ENCODE measurements around the gene TAC3.
A peak's percentile ranks its signal among the peaks of the same experiment; 100 is the strongest.

Gene TAC3

GRCh38 chr12:57003395-57003794, 12.9 kb downstream of the TAC3 start:
- ATAC-seq, result no peak
- no peak for TF ChIP-seq TOX (CRISPR knock-in tag; IDR thresholded peaks at IDR 0.05; ENCODE audit: borderline replicate concordance)
- TF ChIP-seq ZC3H10 (CRISPR knock-in tag; IDR thresholded peaks at IDR 0.05), result no peak
- no peak for TF ChIP-seq ESRRG (CRISPR knock-in tag; IDR thresholded peaks at IDR 0.05)
- TF ChIP-seq TSHZ2 (CRISPR knock-in tag; IDR thresholded peaks at IDR 0.05), result no peak
- TF ChIP-seq ZNF70 (CRISPR knock-in tag; IDR thresholded peaks at IDR 0.05), result no peak
- no peak for TF ChIP-seq POU6F1 (CRISPR knock-in tag; IDR thresholded peaks at IDR 0.05; ENCODE audit: borderline replicate concordance, low read depth)
- no peak for TF ChIP-seq ZNF8 (CRISPR knock-in tag; IDR thresholded peaks at IDR 0.05)
- TF ChIP-seq CSRNP3 (CRISPR knock-in tag; IDR thresholded peaks at IDR 0.05), result no peak
- TF ChIP-seq ARNTL (CRISPR knock-in tag; IDR thresholded peaks at IDR 0.05; ENCODE audit: borderline replicate concordance, low read depth), result no peak
- TF ChIP-seq TCF4 (CRISPR knock-in tag; IDR thresholded peaks at IDR 0.05; ENCODE audit: borderline replicate concordance), result no peak

- peak; percentile 49; the same call in 2 of the 3 replicates for ATAC-seq
- TF ChIP-seq PATZ1 (CRISPR knock-in tag; IDR thresholded peaks at IDR 0.05; ENCODE audit: borderline replicate concordance) (no peak), RARB (CRISPR knock-in tag; IDR thresholded peaks at IDR 0.05) (no peak), POU6F1 (CRISPR knock-in tag; IDR thresholded peaks at IDR 0.05; ENCODE audit: borderline replicate concordance, low read depth) (no peak), TCF4 (CRISPR knock-in tag; IDR thresholded peaks at IDR 0.05; ENCODE audit: borderline replicate concordance) (no peak), TSHZ2 (CRISPR knock-in tag; IDR thresholded peaks at IDR 0.05) (no peak), ZNF70 (CRISPR knock-in tag; IDR thresholded peaks at IDR 0.05) (no peak), CSDC2 (CRISPR knock-in tag; IDR thresholded peaks at IDR 0.05) (no peak), OSR1 (CRISPR knock-in tag; IDR thresholded peaks at IDR 0.05) (no peak), CSRNP3 (CRISPR knock-in tag; IDR thresholded peaks at IDR 0.05) (no peak), ZFP30 (CRISPR knock-in tag; IDR thresholded peaks at IDR 0.05) (no peak)
Observed at GRCh38 chr12:57001448-57001906, 14.9 kb downstream of the TAC3 start.

Data from SK-N-SH treated with all-trans-retinoic acid at 6 μM for 48 hours (cell line).